ENCODE measurements around the gene MAP3K13.
A peak's percentile ranks its signal among the peaks of the same experiment; 100 is the strongest.
"Not testable (repeated sequence)": the region's sequence is repeated elsewhere in the genome, so short reads cannot be mapped to it uniquely, and the experiment has no call there.

The MAP3K13 gene

DNA sequence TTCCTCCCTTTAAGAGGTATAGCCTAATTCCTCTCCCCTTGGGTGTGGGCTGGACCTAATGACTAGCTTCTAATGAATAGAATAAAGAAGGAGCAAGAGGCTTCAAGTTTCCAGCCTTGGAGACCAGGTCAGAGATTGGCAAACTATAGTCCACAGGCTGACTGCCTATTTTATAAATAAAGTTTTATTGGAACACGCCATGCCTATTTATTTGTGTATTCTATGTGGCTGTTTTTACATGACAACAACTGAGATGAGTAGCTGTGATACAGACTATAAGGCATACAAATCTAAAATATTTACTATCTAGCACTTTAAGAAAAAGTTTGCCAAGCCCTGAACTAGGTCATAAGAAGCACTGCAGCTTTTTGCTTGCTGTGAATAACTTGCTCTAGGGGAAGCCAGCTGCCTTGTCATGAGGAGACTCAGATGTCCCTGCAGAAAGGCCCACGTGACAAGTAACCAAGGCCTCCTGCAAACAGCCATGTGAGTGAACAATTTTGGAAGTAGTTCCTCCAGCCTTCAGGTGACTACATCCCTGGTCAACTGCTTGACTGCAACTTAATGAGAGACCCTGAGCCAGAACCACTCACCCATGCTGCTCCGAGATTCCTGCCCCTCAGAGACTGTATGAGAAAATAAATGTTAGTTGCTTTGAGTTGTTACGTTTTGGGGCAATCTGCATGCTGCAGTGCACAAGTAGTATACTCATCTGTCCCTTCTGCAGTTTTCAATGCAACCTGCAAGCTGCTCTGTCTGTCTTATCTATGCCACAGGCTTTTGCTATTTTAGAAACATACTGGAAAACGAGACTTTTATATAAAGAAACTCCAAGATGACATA, 21.1 kb upstream of the MAP3K13 start:
- no peak for DNase-seq

DNA sequence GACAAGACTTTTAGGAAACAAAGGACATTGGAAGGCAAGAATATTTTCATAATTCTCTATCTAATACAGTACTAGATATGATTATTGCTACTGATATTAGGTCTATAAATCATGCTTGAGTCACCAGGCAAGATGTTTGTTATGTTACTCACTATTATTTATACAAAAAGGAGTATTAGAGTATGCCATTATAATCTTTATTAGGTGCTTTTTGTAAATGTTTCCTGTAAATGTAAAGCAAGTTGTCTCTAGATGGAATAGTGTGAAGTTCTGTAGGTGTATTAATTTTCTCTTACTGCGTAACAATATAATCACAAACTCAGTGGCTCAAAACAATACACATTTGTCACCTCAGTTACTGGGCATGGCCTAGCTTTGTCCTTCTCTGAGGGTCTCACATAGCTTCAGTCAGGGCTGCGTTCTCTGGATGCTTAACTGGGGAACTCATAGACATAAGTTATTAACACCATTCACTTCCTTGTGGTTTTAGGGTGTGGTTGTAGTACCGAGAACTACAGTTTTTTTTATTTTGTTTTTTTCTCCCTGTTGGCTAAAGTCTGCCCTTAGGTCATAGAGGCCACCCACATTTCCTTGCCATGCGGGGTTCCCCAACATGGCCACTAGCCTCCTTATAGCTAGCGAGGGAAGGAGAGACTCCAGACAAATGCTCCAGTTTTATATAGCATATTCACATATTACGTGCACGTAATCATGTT, 20.3 kb upstream of the MAP3K13 start:
- DNase-seq = no peak

DNA sequence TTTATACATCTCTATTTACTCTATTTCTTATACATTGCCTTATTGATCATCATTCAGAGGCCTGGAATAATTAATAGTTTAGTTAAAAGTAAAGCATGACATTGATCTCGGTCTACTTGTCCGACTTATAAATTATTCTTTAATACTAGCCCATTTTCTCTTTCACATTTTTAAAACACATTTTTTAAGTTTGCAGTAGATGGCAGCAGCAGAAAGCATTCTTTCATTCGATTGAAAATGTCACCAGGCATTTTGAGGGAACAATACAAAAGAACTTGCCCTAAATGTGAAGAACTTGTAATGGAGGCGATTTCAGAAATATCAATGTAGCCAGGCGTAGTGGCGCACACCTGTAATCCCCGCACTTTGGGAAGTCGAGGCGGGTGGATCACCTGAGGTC, 15.5 kb upstream of the MAP3K13 start:
- DNase-seq = no peak

DNA sequence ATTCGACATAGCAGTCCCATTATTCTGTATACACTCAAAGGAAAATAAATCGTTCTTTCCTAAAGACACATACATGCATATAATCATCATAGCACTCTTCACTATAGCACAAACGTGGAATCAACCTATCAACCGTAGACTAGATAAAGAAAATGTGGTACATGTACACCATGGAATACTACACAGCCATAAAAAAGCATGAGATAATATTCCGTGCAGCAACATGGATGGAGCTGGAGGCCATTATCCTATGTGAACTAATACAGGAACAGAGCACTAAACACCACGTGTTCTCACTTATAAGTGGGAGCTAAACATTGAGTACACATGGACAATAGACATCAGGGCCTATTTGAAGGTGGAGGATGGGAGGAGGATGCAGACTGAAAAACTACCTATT, 12.1 kb upstream of the MAP3K13 start:
- DNase-seq = no peak

DNA sequence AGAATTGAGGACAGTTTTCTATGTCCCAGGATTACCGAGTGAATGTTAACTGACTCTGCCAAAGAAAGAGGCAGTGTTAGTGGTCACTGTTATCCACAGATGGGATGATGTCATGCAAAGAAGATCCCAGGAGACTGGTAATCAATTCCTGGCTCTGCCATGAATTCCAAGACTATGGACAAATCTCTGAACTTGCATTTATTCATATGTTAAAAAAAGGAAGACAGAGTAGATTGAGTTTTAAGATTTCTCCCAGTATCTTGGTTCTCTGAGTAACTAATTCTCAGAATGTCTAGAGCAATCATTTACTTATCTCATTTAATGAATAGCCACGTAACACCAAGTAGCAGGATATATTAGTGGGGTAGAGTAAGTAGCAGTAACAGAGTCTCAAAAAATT, 11.5 kb upstream of the MAP3K13 start:
- no peak for DNase-seq

DNA sequence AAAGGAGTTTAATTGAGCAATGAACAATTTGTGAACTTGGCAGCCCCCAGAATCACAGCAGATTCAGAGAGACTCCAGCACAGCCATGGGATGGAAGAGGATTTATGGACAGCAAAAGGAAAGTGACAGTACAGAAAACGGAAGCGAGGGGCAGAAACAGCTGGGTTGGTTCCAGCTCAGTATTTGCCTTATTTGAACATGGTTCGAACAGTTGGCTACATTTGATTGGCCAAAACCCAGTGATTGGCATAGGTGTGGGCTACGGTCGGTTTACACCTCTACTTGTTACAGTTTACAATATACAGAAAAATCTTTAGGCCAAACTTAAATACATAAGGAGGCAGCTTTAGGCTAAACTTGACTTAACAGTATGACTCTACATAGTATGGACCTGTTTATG, 9.7 kb upstream of the MAP3K13 start:
- no peak for DNase-seq

DNA sequence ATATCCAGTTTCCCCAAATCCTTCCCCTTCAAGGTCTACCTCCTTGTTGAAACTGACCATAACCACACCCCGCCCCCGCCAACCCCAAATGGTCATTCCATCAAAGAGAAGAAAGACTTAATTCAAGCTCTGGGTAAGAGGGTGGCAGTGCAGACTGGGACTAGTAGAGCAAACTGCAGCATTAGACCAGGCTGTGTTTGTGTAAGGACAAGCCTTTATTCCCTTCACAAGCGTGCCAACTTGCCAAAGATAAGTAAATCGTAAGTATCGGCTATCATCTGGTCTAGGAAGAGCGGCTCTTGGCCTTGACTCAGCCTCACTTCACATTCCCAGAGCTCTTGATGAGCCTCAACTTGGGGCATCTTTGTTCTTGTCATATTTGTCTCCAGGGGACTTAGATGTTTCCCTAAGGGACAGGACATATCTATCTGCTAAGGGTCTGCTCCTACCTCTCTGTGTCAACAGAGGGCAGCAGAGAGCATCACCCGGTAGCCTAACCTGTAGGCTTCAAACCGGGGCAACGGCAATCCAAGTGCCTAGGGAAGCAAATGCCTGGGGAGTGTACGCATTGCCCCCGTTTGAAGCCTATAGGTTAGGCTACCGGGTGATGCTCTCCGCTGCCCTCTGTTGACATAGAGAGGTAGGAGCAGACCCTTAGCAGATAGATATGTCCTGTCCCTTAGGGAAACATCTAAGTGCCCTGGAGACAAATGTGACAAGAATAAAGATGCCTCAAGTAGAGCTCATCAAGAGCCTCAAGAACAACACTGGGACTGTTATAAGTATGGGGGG, 8.9 kb upstream of the MAP3K13 start:
- DNase-seq = peak; percentile 80

DNA sequence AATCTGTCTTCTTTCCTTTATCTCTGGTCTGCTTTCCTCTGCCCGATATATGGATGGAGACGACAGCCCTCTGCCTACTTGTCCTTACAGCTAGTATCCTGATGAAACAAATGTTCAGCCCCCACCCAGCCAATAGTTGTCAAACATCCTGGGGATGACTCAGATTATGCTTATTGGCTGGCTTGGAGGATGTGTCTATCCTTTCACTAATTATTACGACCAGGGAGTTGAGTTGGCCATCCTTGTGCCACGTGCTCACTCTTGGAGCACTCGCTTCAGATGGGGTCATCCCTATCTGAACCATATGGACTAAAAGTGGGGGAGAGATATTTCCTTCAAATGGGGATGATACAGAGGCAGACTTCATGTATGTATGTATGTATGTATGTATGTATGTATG, 6.4 kb upstream of the MAP3K13 start:
- no peak for DNase-seq

DNA sequence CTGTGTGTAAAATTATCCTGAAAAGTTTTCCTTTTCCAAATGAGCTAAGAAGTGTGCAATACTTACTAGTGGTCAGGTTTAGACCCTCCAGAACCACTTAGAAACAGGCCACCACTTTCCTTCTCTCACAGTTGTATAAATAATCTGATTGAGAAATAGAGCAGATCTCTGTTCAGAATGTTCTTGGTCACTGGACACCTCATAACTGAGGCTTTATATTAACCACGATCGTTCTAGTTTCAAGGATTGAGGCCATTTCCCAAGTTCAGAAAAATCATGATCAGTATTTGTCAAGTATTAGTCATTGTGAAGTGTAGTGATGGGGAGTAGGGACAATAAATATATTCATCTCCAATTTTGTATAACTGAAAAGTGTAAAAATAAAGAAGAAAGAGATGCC, 1.0 kb upstream of the MAP3K13 start:
- DNase-seq = no peak

DNA sequence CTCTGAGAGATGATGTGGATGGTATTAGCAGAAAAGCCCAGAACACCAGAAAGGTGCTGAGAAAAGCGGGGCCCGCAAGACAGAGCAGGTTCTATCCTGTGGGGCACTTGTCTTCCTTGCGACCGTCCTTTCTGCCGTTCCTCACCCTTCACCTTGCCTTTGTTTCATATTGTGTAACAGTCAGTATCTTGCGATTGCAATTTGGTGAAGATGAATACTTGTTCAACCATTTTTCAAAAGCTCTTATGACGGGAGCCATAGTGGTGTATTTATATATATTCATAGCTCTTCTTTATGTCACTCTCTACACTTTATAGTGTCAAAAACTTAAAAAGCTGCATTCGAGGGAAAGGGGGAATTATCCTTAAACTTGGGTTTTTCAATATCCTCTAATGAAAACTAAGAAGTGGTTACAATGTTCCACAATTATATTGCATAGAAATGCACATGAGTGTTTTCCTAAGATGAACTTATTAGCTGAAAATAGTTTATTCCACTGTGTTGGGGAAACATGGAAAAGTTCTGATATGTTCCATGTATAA, 797 bp downstream of the MAP3K13 start:
- no peak for DNase-seq

DNA sequence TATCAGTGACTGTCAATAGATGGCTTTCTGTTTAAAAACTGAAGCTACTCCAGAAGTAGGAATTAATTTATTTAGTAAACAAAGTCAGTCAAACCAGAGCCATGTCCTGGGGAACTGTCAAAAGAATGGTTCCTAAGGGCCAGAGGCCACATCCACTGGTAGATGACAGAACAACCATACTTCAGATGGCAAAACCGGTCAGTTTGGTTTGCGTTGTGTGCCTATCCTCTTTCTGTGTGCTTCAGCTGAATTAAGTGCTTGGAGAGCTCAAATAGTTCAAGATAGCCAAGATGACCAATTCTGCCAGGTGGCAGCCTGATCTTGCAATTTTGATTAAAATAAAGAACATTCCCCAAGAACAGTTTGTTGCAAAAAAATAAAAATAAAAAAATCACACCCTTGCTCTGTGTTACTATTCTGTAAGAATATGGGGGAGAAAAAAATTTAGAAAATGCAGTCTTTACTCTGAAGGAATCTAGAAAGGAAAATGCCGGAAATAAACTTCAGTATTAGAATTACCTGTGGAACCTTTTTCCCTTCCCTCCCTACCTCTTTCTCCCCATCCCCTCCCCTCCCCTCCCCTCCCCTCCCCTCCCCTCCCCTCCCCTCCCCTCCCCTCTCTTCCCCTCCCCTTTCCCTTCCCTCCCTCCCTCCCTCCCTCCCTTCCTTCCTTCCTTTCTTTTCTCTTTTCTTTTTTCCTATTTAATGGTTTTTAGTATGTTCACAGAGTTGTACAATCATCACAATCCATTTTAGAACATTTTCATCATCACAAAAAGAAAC, 2.5 kb downstream of the MAP3K13 start:
- no peak for DNase-seq

DNA sequence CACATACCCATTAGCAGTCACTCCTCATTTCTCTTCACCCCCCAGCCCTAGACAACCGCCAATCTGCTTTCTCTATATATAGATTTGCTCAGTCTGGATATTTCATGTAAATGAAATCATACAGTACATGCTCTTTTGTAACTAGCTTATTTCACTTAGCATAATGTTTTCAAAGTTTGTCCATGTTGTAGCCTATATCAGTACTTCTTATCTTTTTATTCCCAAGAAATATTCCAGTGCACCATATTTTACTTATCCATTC, 3.1 kb downstream of the MAP3K13 start:
- no peak for DNase-seq

DNA sequence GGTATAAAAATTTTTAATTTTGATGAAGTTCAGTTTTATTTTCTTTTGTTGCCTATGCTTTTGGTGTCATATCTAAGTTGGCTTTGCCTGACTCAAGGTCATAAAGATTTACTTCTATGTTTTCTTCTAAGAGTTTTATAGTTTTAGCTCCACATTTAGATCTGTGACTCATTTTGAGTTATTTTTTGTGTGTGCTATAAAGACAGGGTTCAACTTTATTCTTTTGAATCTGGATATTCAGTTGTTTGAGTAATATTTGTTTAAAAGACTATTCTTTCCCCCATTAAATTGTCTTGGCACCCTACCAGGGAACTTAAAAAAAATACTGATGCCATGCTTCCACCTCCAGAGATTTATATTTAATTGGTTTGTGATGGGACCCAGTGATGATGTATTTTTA, 4.0 kb downstream of the MAP3K13 start:
- DNase-seq = no peak

DNA sequence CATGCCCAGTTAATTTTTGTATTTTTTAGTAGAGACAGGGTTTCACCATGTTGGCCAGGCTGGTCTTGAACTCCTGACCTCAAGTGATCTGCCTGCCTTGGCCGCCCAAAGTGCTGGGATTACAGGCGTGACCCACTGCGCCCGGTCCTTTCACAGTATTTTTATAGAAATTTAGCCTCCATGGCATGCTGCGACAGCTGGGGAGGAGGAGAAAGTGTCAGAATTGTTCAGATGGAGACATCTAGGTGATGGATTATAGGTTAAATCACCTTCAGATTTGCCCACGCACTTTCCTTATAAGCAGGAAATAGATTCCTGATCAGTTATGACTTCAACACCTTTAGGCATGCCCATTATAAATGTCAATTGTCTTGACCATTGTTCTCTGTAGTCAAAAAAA, 7.4 kb downstream of the MAP3K13 start:
- not testable (repeated sequence) for DNase-seq

DNA sequence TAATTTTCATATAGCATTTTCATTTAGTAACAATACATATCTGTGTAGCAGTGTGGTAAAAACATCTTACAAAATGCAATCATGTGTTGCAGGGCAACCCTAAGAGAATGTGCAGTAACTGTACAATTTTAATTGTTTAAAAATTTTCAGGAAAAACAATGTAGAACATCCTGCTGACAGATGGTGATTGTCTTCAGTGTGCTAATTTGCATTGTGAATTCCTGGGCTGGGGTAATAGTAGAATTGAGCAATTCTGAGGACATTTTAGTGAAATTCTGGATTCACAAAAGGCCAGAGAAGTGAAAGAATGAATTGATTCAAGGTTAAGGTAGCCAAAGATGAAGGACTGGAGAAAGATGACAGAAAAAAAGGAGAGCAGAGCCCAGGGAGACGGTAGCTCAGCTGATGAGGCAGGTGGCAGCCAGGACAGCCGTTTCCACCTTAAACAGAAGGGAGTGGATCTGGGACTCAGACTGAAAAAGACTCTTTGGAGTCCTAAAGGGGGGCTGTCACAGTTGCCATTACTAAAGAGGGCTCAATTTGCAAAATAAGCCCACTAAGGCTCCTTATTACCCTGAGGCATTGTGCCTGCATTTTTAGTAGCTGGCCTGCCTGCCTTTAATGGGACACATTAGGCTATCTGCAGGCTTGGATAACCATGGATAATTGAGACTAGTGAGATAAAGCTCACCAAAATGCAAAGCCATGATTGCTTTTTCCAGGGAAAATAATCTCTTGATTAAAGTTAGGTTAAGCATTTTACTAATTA, 8.6 kb downstream of the MAP3K13 start:
- DNase-seq = no peak

DNA sequence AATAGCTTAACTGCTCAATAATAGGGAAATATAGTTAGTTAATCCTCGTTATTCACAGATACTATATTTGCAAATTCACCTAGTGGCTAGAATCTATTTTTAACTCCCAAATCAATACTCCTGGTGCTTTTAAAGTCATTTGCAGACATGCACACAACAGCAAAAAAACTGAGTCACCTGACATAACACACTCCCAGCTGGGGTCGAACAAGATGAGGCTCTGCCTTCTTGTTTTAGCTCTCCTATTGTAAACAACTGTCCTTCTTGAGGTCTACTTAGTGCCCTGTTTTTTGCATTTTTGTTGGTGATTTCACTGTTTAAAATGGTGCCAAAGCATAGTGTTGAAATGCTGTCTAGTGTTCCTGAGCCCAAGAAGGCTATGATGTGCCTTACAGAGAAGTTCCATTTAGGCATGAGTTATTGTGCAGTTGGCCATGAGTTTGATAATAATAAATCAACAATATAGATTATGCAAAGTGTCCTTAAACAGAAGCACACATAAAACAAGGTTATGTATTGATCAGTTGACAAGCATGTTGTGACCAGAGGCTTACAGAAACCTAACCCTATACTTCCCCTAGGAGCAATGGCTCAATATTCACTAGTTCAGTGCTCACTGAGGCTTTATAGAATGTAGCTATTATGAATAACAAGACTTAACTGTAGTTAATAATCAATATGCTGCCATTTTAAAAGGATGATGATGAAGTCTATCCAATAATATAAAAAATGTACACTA, 18.6 kb downstream of the MAP3K13 start:
- DNase-seq = no peak

DNA sequence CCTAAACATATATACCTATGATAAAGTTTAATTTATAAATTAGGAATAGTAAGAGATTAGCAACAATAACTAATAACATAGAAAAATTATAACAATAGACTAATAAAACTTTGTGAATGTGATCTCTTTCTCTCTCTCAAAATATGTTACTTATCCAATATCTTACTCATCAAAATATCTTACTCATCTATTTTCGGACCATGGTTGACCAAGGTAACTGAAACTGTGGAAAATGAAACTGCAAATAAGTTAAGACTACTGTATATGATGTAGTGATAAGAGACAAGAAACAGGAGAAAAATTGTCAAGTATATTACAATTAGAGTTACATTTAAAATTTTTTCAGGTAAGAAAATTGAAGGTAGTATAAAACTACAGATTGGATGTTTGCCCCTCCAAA, 19.2 kb downstream of the MAP3K13 start:
- no peak for DNase-seq

DNA sequence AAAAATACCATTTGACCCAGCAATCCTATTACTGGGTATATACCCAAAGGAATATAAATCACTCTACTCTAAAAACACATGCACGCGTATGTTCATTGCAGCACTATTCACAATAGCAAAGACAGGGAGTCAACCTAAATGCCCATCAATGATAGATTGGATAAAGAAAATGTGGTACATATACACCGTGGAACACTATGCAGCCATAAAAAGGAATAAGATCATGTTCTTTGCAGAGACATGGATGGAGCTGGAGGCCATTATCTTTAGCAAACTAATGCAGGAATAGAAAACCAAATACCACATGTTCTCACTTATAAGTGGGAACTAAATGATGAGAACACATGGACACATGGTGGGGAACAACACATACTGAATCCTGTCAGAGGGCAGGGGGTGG, 23.6 kb downstream of the MAP3K13 start:
- not testable (repeated sequence) for DNase-seq

DNA sequence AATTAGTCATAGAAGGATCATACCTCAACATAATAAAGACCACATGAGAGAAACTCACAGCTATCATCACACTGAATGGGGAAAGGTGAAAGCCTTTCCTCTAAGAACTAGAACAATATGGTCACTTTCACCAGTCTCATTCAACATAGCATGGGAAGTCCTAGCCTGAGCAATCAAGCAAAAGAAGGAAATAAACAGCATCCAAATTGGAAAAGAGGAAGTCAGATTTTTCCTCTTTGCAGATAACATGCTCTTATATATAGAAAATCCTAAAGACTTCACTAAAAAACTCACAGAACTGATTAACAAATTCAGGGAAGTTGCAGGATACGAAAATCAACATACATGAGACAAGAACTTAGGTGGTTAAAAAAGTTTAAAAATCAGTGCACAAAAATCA, 24.7 kb downstream of the MAP3K13 start:
- DNase-seq = no peak

DNA sequence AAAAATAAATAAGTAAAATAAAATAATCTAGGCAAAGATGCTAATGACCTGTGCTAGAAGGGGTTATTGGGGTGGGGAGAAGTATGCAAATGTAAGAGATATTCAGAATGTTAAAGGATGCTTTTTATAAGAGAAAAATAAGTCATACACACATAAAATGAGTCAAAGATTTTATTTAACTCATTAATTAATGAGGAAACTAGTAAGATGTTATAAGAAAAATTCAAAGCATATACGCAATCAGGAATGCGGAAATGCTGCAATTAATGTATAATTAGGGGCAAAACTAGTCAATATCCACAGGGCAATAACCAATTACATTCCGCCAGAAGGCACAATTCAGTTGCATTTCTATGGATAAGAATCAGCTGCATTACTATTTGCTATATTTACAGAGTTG, 30.1 kb downstream of the MAP3K13 start:
- DNase-seq = no peak

DNA sequence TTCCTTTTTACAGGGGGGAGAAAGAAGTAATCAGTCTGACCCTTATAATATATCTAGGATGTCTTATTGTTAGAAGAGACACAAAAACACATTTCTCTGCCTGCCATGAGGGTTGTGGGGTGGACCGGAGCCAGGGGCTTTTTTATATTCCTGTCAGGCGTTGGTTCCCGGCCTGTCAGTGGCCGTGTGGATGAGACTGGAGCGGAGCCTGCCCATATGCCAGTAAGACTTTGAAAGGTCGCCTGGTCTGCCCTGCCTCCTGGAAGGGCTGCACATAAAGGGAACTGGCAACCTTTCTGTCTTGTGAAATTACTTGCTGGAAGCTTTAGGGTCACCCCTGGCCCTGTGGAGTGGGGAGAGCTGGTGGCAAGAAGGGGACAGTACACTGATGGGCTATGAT, 34.7 kb downstream of the MAP3K13 start:
- DNase-seq = no peak
